Esophagus mucosa (tissue), 1 donor: ENCODE measurements around the gene SPP1. TPM values are rescaled to one million over a fixed set of nuclear protein-coding genes. Genes with fewer than 3 reads are reported as not detected.
A peak's percentile ranks its signal among the peaks of the same experiment; 100 is the strongest.
"Not testable (repeated sequence)": the region's sequence is repeated elsewhere in the genome, so short reads cannot be mapped to it uniquely, and the experiment has no call there.

ENCODE experiments used
- ATAC-seq: fragments of 200-7000 bp; cut with Tn5 transposase; one replicate; pipeline ENCODE4 v1.9.1; 2020
- total RNA-seq: library from RNA; stranded (reverse); gene quantifications from one replicate; pipeline ENCODE4 v1.2.4, GENCODE V29; 2023
- donor health status: DM: yes; HTN: yes; CAD: no.

SPP1 gene
- total RNA-seq, 1 donor from 2014 or later: 1.4 TPM

- no peak for ATAC-seq
These were observed 14.3 kb downstream of the SPP1 start for GRCh38 chr4:87989765-87990164.

- no peak for ATAC-seq
These were observed 19.9 kb downstream of the SPP1 start for GRCh38 chr4:87995435-87995834.

- ATAC-seq: not testable (repeated sequence)
These were observed 23.7 kb downstream of the SPP1 start for GRCh38 chr4:87999191-87999691.

GRCh38 chr4:88001871-88002270 is 26.4 kb downstream of the SPP1 start:
- ATAC-seq: no peak

- no peak for ATAC-seq
These were observed 27.3 kb downstream of the SPP1 start for GRCh38 chr4:88002786-88003185.

- no peak for ATAC-seq
These were observed 27.7 kb downstream of the SPP1 start for GRCh38 chr4:88003261-88003660.

GRCh38 chr4:88005076-88005475 is 29.6 kb downstream of the SPP1 start:
- ATAC-seq: no peak

GRCh38 chr4:88005946-88006345 is 30.4 kb downstream of the SPP1 start:
- ATAC-seq: no peak

- ATAC-seq: no peak
These were observed 31.4 kb downstream of the SPP1 start for GRCh38 chr4:88006956-88007303.

GRCh38 chr4:88007304-88008121 is 32.0 kb downstream of the SPP1 start, which contains the start of gene PKD2:
PKD2 (plus strand) TSS chr4:88007635; CDS start chr4:88007734, 99 bp downstream.
- ATAC-seq: peak; percentile 96

- ATAC-seq: peak; percentile 23
These were observed 32.7 kb downstream of the SPP1 start for GRCh38 chr4:88008122-88008742.

- ATAC-seq: no peak
These were observed 33.2 kb downstream of the SPP1 start for GRCh38 chr4:88008743-88009171.

- no peak for ATAC-seq
These were observed 34.4 kb downstream of the SPP1 start for GRCh38 chr4:88009871-88010270.

GRCh38 chr4:88010966-88011365 is 35.5 kb downstream of the SPP1 start:
- no peak for ATAC-seq

- ATAC-seq: no peak
These were observed 37.1 kb downstream of the SPP1 start for GRCh38 chr4:88012647-88013046.

GRCh38 chr4:88014386-88014905 is 38.9 kb downstream of the SPP1 start:
- ATAC-seq: no peak

GRCh38 chr4:88015659-88016295 is 40.3 kb downstream of the SPP1 start:
- no peak for ATAC-seq

GRCh38 chr4:88017516-88018297 is 42.2 kb downstream of the SPP1 start:
- no peak for ATAC-seq

- no peak for ATAC-seq
These were observed 43.0 kb downstream of the SPP1 start for GRCh38 chr4:88018466-88018865.

GRCh38 chr4:88021824-88022223 is 46.3 kb downstream of the SPP1 start:
- ATAC-seq: no peak

- no peak for ATAC-seq
These were observed 46.8 kb downstream of the SPP1 start for GRCh38 chr4:88022289-88022688.
